Activated T-helper 2 cell treated with anti-CD3 and anti-CD28 coated beads, Interferon-gamma antibody, Interleukin-2, Interleukin-4, amounts not matched to agents 10 μg/mL and 5 μg/mL and 100 μg/mL, durations not matched to agents 14 hours and 24 hours and 36 hours (primary cell): ENCODE measurements around the gene TBC1D22A. TPM values are rescaled to one million over a fixed set of nuclear protein-coding genes. Genes with fewer than 3 reads are reported as not detected.

Source experiments
- DNase-seq: peaks from one replicate; pipeline ENCODE4 v3.0.0; 2021; ENCODE audit warnings: low spot score
- H3K27ac Mint-ChIP-seq: one replicate; pipeline ENCODE4 v1.8.0; 2021; ENCODE audit warnings: mixed read lengths
- H3K27me3 Mint-ChIP-seq: one replicate; pipeline ENCODE4 v1.8.0; 2021; ENCODE audit warnings: low read depth, mixed read lengths
- H3K36me3 Mint-ChIP-seq: one replicate; pipeline ENCODE4 v1.8.0; 2021; ENCODE audit warnings: low read depth, mixed read lengths
- H3K4me1 Mint-ChIP-seq: one replicate; pipeline ENCODE4 v1.8.0; 2021; ENCODE audit warnings: low read depth, mixed read lengths
- H3K4me3 Mint-ChIP-seq: one replicate; pipeline ENCODE4 v1.8.0; 2021; ENCODE audit warnings: low read depth, mild to moderate bottlenecking, moderate library complexity, mixed read lengths
- H3K9me3 Mint-ChIP-seq: one replicate; pipeline ENCODE4 v1.8.0; 2021; ENCODE audit warnings: mixed read lengths
- intact Hi-C: fragments of 100-400 bp; cut with micrococcal nuclease; formaldehyde crosslinking; loops from one replicate; pipeline ENCODE4 v1.15.1; 2023
- total RNA-seq: library from RNA; stranded (reverse); gene quantifications from 2 replicates; pipeline ENCODE4 v1.2.3, GENCODE V29; 2022

The TBC1D22A gene
- total RNA-seq, 1 donor from 2014 or later = 34.8 TPM

DNA sequence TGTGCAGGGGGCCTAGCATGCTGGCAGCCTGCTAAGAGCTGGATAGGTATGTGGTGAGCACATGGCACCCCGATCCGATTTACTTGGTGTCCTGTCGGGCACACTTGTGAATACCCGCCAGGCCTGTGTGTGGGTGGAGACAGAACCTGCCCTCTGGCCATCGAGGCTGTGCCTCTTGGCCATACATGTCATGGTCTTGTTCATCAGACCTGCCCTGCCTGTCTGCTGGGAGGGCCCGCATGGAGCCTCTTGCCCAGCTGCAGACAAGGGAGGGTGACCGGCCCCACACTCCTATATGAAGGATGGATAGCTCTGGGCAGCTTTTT lies 310.2 kb downstream of the TBC1D22A start:
- Mint-ChIP-seq H3K36me3 (peaks cover 27% of the 10 kb centered on the region), H3K27me3 (no peaks in the 10 kb centered on the region), H3K9me3 (peaks cover 28% of the 10 kb centered on the region), H3K4me1 (peaks cover 5% of the 10 kb centered on the region), H3K27ac (no peak overlapping the region), H3K4me3 (no peak overlapping the region)
- DNase-seq = no peak
- intact Hi-C loops = no loop called here

DNA sequence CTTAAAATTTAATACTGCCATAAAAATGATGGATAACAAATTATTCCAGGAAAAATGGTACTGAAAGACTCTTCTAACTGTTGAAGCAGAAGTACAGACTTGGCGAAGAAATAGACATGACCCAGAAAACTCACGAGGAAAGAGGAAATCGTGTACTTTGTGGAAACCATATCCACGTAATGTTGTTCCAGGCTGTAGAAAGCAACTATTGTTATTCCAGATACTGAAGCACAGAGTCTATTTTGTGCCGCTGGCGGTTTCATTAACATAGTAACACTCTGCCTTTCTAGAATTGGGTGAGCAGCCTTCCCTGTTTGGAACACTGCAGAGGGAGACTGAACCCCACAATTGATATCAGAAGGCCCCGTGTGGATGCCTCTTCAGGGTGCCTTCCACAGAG lies 310.6 kb downstream of the TBC1D22A start:
- Mint-ChIP-seq H3K27me3 (no peaks in the 10 kb centered on the region), H3K4me3 (no peak overlapping the region), H3K36me3 (peaks cover 27% of the 10 kb centered on the region), H3K27ac (no peak overlapping the region), H3K4me1 (peaks cover 3% of the 10 kb centered on the region), H3K9me3 (peaks cover 28% of the 10 kb centered on the region)
- no peak for DNase-seq
- intact Hi-C loops = no loop called here

GRCh38 chr22:47074105-47074504 lies 311.7 kb downstream of the TBC1D22A start:
- intact Hi-C loops = no loop called here
- H3K4me1 Mint-ChIP-seq = no peaks in the 10 kb centered on the region
- H3K36me3 Mint-ChIP-seq = peaks cover 35% of the 10 kb centered on the region
- H3K4me3 Mint-ChIP-seq = no peak overlapping the region
- H3K27me3 Mint-ChIP-seq = no peaks in the 10 kb centered on the region
- DNase-seq = no peak
- no peak overlapping the region for H3K27ac Mint-ChIP-seq
- peaks cover 36% of the 10 kb centered on the region for H3K9me3 Mint-ChIP-seq

DNA sequence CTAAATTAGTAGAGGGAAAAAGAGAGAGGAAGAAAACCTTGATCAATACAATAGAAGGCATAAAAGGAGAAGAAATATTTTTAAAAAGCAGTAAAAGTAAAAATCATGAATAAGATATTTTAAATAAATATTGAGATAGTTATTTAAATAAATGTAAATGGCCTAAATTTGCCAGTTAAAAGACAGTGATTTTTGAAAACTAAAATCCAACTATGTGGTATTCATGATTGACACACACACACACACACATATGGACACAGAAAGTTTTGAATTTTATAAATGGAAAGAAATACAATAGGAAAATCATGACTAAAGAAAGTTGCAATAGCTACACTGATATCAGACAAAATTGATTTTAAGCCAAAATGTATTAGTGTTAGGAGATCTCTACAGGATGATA lies 313.1 kb downstream of the TBC1D22A start:
- peaks cover 49% of the 10 kb centered on the region for H3K9me3 Mint-ChIP-seq
- peaks cover 37% of the 10 kb centered on the region for H3K36me3 Mint-ChIP-seq
- H3K27me3 Mint-ChIP-seq = no peaks in the 10 kb centered on the region
- H3K27ac Mint-ChIP-seq = no peak overlapping the region
- H3K4me3 Mint-ChIP-seq = no peak overlapping the region
- intact Hi-C loops = no loop called here
- no peaks in the 10 kb centered on the region for H3K4me1 Mint-ChIP-seq
- DNase-seq = no peak

- no peak overlapping the region for H3K27ac Mint-ChIP-seq
- H3K36me3 Mint-ChIP-seq = peaks cover 38% of the 10 kb centered on the region
- H3K27me3 Mint-ChIP-seq = no peaks in the 10 kb centered on the region
- H3K4me1 Mint-ChIP-seq = no peaks in the 10 kb centered on the region
- peaks cover 51% of the 10 kb centered on the region for H3K9me3 Mint-ChIP-seq
- intact Hi-C loops = no loop called here
- no peak overlapping the region for H3K4me3 Mint-ChIP-seq
- DNase-seq = no peak
Measured at GRCh38 chr22:47076758-47077157, 314.3 kb downstream of the TBC1D22A start.

- Mint-ChIP-seq H3K27me3 (no peaks in the 10 kb centered on the region), H3K9me3 (peaks cover 40% of the 10 kb centered on the region), H3K4me3 (no peak overlapping the region), H3K27ac (no peak overlapping the region), H3K4me1 (peaks cover 3% of the 10 kb centered on the region), H3K36me3 (peaks cover 20% of the 10 kb centered on the region)
- intact Hi-C loops = no loop called here
- no peak for DNase-seq
Measured at GRCh38 chr22:47080100-47080499, 317.6 kb downstream of the TBC1D22A start.

GRCh38 chr22:47082505-47082904 lies 320.1 kb downstream of the TBC1D22A start:
- peaks cover 3% of the 10 kb centered on the region for H3K4me1 Mint-ChIP-seq
- DNase-seq = no peak
- H3K4me3 Mint-ChIP-seq = no peak overlapping the region
- H3K36me3 Mint-ChIP-seq = peaks cover 11% of the 10 kb centered on the region
- intact Hi-C loops = no loop called here
- H3K9me3 Mint-ChIP-seq = peaks cover 23% of the 10 kb centered on the region
- no peak overlapping the region for H3K27ac Mint-ChIP-seq
- no peaks in the 10 kb centered on the region for H3K27me3 Mint-ChIP-seq

GRCh38 chr22:47083379-47083986 lies 321.0 kb downstream of the TBC1D22A start:
- intact Hi-C loops = no loop called here
- Mint-ChIP-seq H3K4me1 (peaks cover 3% of the 10 kb centered on the region), H3K27me3 (no peaks in the 10 kb centered on the region), H3K27ac (no peak overlapping the region), H3K4me3 (no peak overlapping the region), H3K36me3 (peaks cover 6% of the 10 kb centered on the region), H3K9me3 (peaks cover 20% of the 10 kb centered on the region)
- no peak for DNase-seq

GRCh38 chr22:47084226-47084625 lies 321.8 kb downstream of the TBC1D22A start:
- no peak for DNase-seq
- H3K9me3 Mint-ChIP-seq = peaks cover 14% of the 10 kb centered on the region
- intact Hi-C loops = no loop called here
- no peaks in the 10 kb centered on the region for H3K27me3 Mint-ChIP-seq
- H3K36me3 Mint-ChIP-seq = peaks cover 3% of the 10 kb centered on the region
- no peak overlapping the region for H3K27ac Mint-ChIP-seq
- no peak overlapping the region for H3K4me3 Mint-ChIP-seq
- peaks cover 6% of the 10 kb centered on the region for H3K4me1 Mint-ChIP-seq

DNA sequence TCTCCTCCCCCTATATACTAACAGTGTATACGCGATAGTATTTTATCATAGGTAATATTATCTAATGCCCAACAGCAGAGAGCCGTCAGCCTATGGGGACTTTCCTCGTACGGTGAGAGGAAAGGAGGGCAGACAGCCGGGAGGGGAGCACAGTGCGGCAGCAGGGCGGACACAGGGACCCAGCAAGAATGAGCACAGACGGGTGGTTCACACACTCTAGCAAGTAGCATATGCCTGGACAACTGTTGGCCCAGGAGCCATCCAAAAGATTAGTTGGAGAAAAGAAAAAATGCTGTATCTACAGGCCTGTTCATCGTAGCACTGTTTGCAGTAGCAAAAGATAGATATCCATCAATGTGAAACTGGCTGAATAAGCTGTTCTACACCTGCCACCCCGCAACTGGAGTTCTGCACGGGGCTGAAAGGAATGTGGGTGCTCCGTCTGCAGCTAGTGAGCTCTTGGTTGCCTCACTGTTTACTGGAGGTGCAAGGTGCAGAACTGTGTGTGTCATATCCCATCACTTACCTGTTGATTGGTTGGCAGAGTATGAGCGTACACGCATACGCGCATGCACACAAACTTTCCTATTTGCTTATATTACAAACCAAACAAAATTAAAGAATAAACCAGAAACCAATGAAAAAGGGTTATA lies 324.3 kb downstream of the TBC1D22A start:
- Mint-ChIP-seq H3K27ac (no peak overlapping the region), H3K27me3 (no peaks in the 10 kb centered on the region), H3K4me1 (peaks cover 14% of the 10 kb centered on the region), H3K36me3 (peaks cover 7% of the 10 kb centered on the region), H3K4me3 (no peak overlapping the region), H3K9me3 (peaks cover 7% of the 10 kb centered on the region)
- no peak for DNase-seq
- intact Hi-C loops = no loop called here

- intact Hi-C loops = no loop called here
- Mint-ChIP-seq H3K9me3 (peaks cover 17% of the 10 kb centered on the region), H3K27me3 (no peaks in the 10 kb centered on the region), H3K4me1 (peaks cover 12% of the 10 kb centered on the region), H3K4me3 (no peak overlapping the region), H3K36me3 (peaks cover 11% of the 10 kb centered on the region), H3K27ac (no peak overlapping the region)
- DNase-seq = no peak
Measured at GRCh38 chr22:47088480-47089158, 326.2 kb downstream of the TBC1D22A start.

DNA sequence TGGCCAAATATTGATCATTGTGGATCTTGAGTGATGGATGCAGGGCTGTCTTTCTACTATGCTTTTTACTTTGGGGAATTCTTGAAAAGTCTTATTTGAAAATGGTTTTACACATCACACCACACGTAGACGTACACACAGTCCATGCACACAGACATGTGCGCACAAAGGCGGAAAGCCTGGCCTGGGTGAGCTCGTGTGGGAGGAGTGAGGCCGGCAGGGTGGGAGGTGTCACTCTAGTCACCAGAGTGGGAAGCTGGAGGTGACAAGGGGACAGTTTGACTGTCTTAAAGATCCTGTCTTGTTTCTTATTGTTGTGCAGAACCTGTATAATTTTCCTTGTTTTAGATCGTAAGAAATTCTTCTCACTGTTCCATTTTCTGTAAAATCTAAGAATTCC lies 326.9 kb downstream of the TBC1D22A start:
- peaks cover 11% of the 10 kb centered on the region for H3K4me1 Mint-ChIP-seq
- no peak overlapping the region for H3K27ac Mint-ChIP-seq
- H3K27me3 Mint-ChIP-seq = no peaks in the 10 kb centered on the region
- no peak overlapping the region for H3K4me3 Mint-ChIP-seq
- peaks cover 13% of the 10 kb centered on the region for H3K36me3 Mint-ChIP-seq
- no peak for DNase-seq
- H3K9me3 Mint-ChIP-seq = peaks cover 24% of the 10 kb centered on the region
- intact Hi-C loops = no loop called here

DNA sequence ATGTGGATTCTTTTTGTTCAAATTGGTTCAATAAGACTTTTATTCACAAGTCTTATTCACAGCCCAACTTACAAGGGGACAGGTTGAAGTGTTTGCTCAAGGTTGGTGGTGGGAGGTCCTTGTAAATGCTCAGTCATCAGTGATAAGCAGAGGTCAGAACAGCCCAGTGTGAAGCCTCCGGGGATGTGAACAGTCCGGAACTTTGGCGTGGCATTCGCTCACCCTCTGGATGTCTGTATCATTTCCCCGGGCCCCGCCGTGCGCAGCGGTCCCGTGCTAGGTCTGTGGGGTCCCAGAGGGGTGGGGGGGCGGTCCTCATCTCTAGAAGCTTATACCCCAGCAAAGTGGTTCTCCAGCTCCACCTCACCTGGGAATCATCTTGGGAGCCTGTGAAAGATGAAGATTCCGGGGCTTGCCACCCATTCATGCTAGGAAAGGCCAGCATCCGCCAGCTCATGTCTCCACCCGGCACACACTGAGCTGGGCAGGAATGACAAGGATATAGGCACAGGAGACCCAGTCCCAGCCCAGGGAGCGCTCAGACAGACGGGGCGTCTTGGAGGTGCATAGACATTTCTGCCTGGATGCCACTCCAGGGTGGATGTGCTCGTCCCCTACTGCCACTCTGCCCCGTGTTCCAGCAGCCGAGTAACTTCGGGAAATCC lies 327.5 kb downstream of the TBC1D22A start:
- no peak overlapping the region for H3K4me3 Mint-ChIP-seq
- no peak overlapping the region for H3K27ac Mint-ChIP-seq
- intact Hi-C loops = no loop called here
- peaks cover 24% of the 10 kb centered on the region for H3K9me3 Mint-ChIP-seq
- H3K36me3 Mint-ChIP-seq = peaks cover 13% of the 10 kb centered on the region
- no peak for DNase-seq
- H3K4me1 Mint-ChIP-seq = peaks cover 11% of the 10 kb centered on the region
- no peaks in the 10 kb centered on the region for H3K27me3 Mint-ChIP-seq
